Measurements from ENCODE around the gene TRPM7. TPM values are rescaled to one million over a fixed set of nuclear protein-coding genes. Genes with fewer than 3 reads are reported as not detected.

TRPM7 gene
- total RNA-seq, 1 donor from 2014 or later, result 53.3 TPM

GRCh38 chr15:50676799-50677483, 9.7 kb downstream of the TRPM7 start:
- TF ChIP-seq CTCF (IDR thresholded peaks at IDR 0.05) (no peak), POLR2AphosphoS5 (IDR thresholded peaks at IDR 0.05; ENCODE audit: insufficient read depth in 1 of 2, low read depth in 1 of 2) (no peak), POLR2A (IDR thresholded peaks at IDR 0.05) (no peak)
- intact Hi-C loops (cut with DNase I), result no loop called here
- no peaks in the 10 kb centered on the region for H3K9me3 ChIP-seq

GRCh38 chr15:50675535-50676144, 11.0 kb downstream of the TRPM7 start:
- Histone ChIP-seq H3K27ac (no peak overlapping the region), H3K36me3 (no peaks in the 10 kb centered on the region), H3K27me3 (no peaks in the 10 kb centered on the region), H3K9me3 (no peaks in the 10 kb centered on the region), H3K4me3 (no peak overlapping the region), H3K4me1 (peaks cover 23% of the 10 kb centered on the region)
- intact Hi-C loops (cut with DNase I), result no loop called here
- TF ChIP-seq CTCF (IDR thresholded peaks at IDR 0.05) (peak; percentile 53 to 77 (median 75)), POLR2A (IDR thresholded peaks at IDR 0.05) (no peak)
- DNase-seq (ENCODE audit: extremely low spot score in 2 of 2), result no peak

More at GRCh38 chr15:50676799-50677483, 9.7 kb downstream of the TRPM7 start:
- DNase-seq (ENCODE audit: extremely low spot score in 2 of 2), result no peak
- peaks cover 27% of the 10 kb centered on the region for H3K4me1 ChIP-seq
- no peaks in the 10 kb centered on the region for H3K27me3 ChIP-seq
- H3K36me3 ChIP-seq, result no peaks in the 10 kb centered on the region
- H3K27ac ChIP-seq, result no peak overlapping the region
- H3K4me3 ChIP-seq, result no peak overlapping the region

- Histone ChIP-seq H3K27me3 (no peaks in the 10 kb centered on the region), H3K4me1 (peaks cover 9% of the 10 kb centered on the region), H3K9me3 (no peaks in the 10 kb centered on the region), H3K4me3 (no peak overlapping the region), H3K27ac (no peak overlapping the region), H3K36me3 (no peaks in the 10 kb centered on the region)
- no peak for TF ChIP-seq CTCF (IDR thresholded peaks at IDR 0.05)
- no peak for TF ChIP-seq POLR2AphosphoS5 (IDR thresholded peaks at IDR 0.05; ENCODE audit: insufficient read depth in 1 of 2, low read depth in 1 of 2)
- TF ChIP-seq POLR2A (IDR thresholded peaks at IDR 0.05), result no peak
- intact Hi-C loops (cut with DNase I), result no loop called here
- DNase-seq (ENCODE audit: extremely low spot score in 2 of 2), result no peak
Measured at GRCh38 chr15:50670115-50670514, 16.5 kb downstream of the TRPM7 start.

GRCh38 chr15:50669611-50670010, 17.0 kb downstream of the TRPM7 start:
- Histone ChIP-seq H3K4me1 (peaks cover 9% of the 10 kb centered on the region), H3K4me3 (no peak overlapping the region), H3K9me3 (no peaks in the 10 kb centered on the region), H3K27ac (no peak overlapping the region), H3K27me3 (no peaks in the 10 kb centered on the region), H3K36me3 (peaks cover 0 to 5% of the 10 kb centered on the region in 2 donors)
- DNase-seq (ENCODE audit: extremely low spot score in 2 of 2), result no peak
- intact Hi-C loops (cut with DNase I), result no loop called here
- no peak for TF ChIP-seq POLR2A (IDR thresholded peaks at IDR 0.05)
- no peak for TF ChIP-seq CTCF (IDR thresholded peaks at IDR 0.05)
- TF ChIP-seq POLR2AphosphoS5 (IDR thresholded peaks at IDR 0.05; ENCODE audit: insufficient read depth in 1 of 2, low read depth in 1 of 2), result no peak

- TF ChIP-seq POLR2AphosphoS5 (IDR thresholded peaks at IDR 0.05; ENCODE audit: insufficient read depth in 1 of 2, low read depth in 1 of 2) (no peak), POLR2A (IDR thresholded peaks at IDR 0.05) (no peak), CTCF (IDR thresholded peaks at IDR 0.05) (no peak)
- Histone ChIP-seq H3K36me3 (peaks cover 0 to 23% of the 10 kb centered on the region in 2 donors), H3K27me3 (no peaks in the 10 kb centered on the region), H3K9me3 (no peaks in the 10 kb centered on the region), H3K4me1 (peaks cover 7% of the 10 kb centered on the region), H3K27ac (no peak overlapping the region), H3K4me3 (no peak overlapping the region)
- intact Hi-C loops (cut with DNase I), result no loop called here
- no peak for DNase-seq (ENCODE audit: extremely low spot score in 2 of 2)
Measured at GRCh38 chr15:50665938-50666337, 20.7 kb downstream of the TRPM7 start.
